GM21619 (cell line): Measurements from ENCODE around the gene STIMATE.

Experiments used
- ATAC-seq: cut with Tn5 transposase; IDR thresholded peaks from one replicate; pipeline ENCODE4 v1.9.1; 2021; ENCODE audit not compliant: unreplicated experiment

The STIMATE gene

GRCh38 chr3:52894756-52895155 is 2.6 kb downstream of the STIMATE start:
- ATAC-seq, result no peak

- no peak for ATAC-seq
Observed at GRCh38 chr3:52893723-52894122, 3.6 kb downstream of the STIMATE start.

GRCh38 chr3:52892625-52893311 is 4.6 kb downstream of the STIMATE start:
- ATAC-seq, result no peak

GRCh38 chr3:52892290-52892624 is 5.1 kb downstream of the STIMATE start:
- ATAC-seq, result no peak

GRCh38 chr3:52891615-52892081 is 5.7 kb downstream of the STIMATE start:
- ATAC-seq, result no peak

GRCh38 chr3:52891164-52891563 is 6.2 kb downstream of the STIMATE start:
- no peak for ATAC-seq

GRCh38 chr3:52890735-52891134 is 6.6 kb downstream of the STIMATE start:
- ATAC-seq, result no peak

GRCh38 chr3:52889901-52890300 is 7.4 kb downstream of the STIMATE start:
- ATAC-seq, result no peak

GRCh38 chr3:52887166-52887565 is 10.2 kb downstream of the STIMATE start:
- ATAC-seq, result no peak

GRCh38 chr3:52886049-52886730 is 11.2 kb downstream of the STIMATE start:
- ATAC-seq, result no peak

- no peak for ATAC-seq
Observed at GRCh38 chr3:52882377-52882776, 15.0 kb downstream of the STIMATE start.

GRCh38 chr3:52881871-52882270 is 15.5 kb downstream of the STIMATE start:
- no peak for ATAC-seq

GRCh38 chr3:52880474-52880873 is 16.9 kb downstream of the STIMATE start:
- ATAC-seq, result no peak

- ATAC-seq, result no peak
Observed at GRCh38 chr3:52880047-52880446, 17.3 kb downstream of the STIMATE start.

- no peak for ATAC-seq
Observed at GRCh38 chr3:52879581-52879980, 17.8 kb downstream of the STIMATE start.

- ATAC-seq, result no peak
Observed at GRCh38 chr3:52879090-52879489, 18.3 kb downstream of the STIMATE start.

GRCh38 chr3:52877085-52877484 is 20.3 kb downstream of the STIMATE start:
- ATAC-seq, result no peak

- ATAC-seq, result no peak
Observed at GRCh38 chr3:52874864-52875587, 22.3 kb downstream of the STIMATE start.

GRCh38 chr3:52874160-52874701 is 23.1 kb downstream of the STIMATE start:
- no peak for ATAC-seq

- ATAC-seq, result no peak
Observed at GRCh38 chr3:52873433-52874159, 23.8 kb downstream of the STIMATE start.

GRCh38 chr3:52872245-52872644 is 25.1 kb downstream of the STIMATE start:
- ATAC-seq, result no peak
